Motor neuron (in vitro differentiated cells): ENCODE measurements around the gene TBCC. TPM values are rescaled to one million over a fixed set of nuclear protein-coding genes. Genes with fewer than 3 reads are reported as not detected.

ENCODE experiments used
- ATAC-seq, 8 experiments: fragments of 200-7000 bp; cut with Tn5 transposase; replicated peaks in 6 of 8; 2 replicates each; pipeline ENCODE4 v1.8.0; 2021; ENCODE audit warnings: mild to moderate bottlenecking in 8 of 8, moderate library complexity in 8 of 8
- H3K27ac ChIP-seq, 2 donors: fragments of 250-450 bp; sonication (Bioruptor Pico); 2 replicates each; pipeline ENCODE4 v1.9.0; 2021; ENCODE audit warnings: antibody characterized with exemption in 2 of 2, mild to moderate bottlenecking in 2 of 2, moderate library complexity in 1 of 2
- H3K4me1 ChIP-seq, 2 donors: fragments of 250-450 bp; sonication (Bioruptor Pico); replicated peaks in 1 of 2; 2 replicates each; pipeline ENCODE4 v1.6.1; 2021; ENCODE audit warnings: antibody characterized with exemption in 2 of 2, mild to moderate bottlenecking in 2 of 2, moderate library complexity in 1 of 2
- H3K4me3 ChIP-seq, 5 donors: fragments of 250-450 bp; sonication (Bioruptor Pico); 2 replicates each; pipeline ENCODE4 v1.9.0; 2021; ENCODE audit warnings: antibody characterized with exemption in 5 of 5, mild to moderate bottlenecking in 5 of 5, moderate library complexity in 4 of 5
- WGBS, 10 experiments: fragments of 450-650 bp; shearing (Covaris generic); methylation state at CpG; one replicate each; pipeline ENCODE4 v1.0.0; 2022; 5-methylcytosine and 5-hydroxymethylcytosine counted together
- in situ Hi-C, 9 experiments: fragments of 400-800 bp; cut with MboI; loops; one replicate each; pipeline ENCODE4 v1.15.0; 2021; ENCODE audit warnings: low sequenced_read_pairs in 9 of 9, low pct_unique_long_range_greater_than_20kb in 2 of 9; ENCODE audit not compliant: unreplicated experiment in 9 of 9
- total RNA-seq, 8 experiments: library from RNA; unstranded; fragments of 300-600 nt; gene quantifications; 2 replicates each; pipeline versions ENCODE4 v1.2.3 to v1.2.4, GENCODE V29; 2022

The TBCC gene
- total RNA-seq = 10 to 100 TPM; 24.5 to 47.9 (median 34.5) TPM

- Histone ChIP-seq H3K4me1 (peaks cover 29% of the 10 kb centered on the region in 2 donors), H3K27ac (peak within 1 kb of the TSS; percentile 94 to 95), H3K4me3 (peak within 1 kb of the TSS; percentile 76 to 99 (median 99))
- 0 to 1% (median 0%) methylated on average over 2 to 27 of the region's 57 CpGs; no CpG with 5 or more reads in 5 of the 10 experiments for WGBS, 10 experiments
- peak; percentile 70 to 80 (median 75) for ATAC-seq
- in situ Hi-C loops = no loop called here
Measured at GRCh38 chr6:42745640-42746462, at the start of gene TBCC. Gene TBCC (minus strand): TSS chr6:42746103. CDS start chr6:42746073, 30 bp downstream.

- in situ Hi-C loops = no loop called here
- ATAC-seq = no peak
- Histone ChIP-seq H3K4me3 (no peak overlapping the region), H3K4me1 (peaks cover 2 to 3% of the 10 kb centered on the region in 2 donors), H3K27ac (no peak overlapping the region)
- WGBS, 10 experiments = 29 to 100% (median 89%) methylated on average over 1 of the region's 1 CpG
Measured at GRCh38 chr6:42795651-42796050, 49.7 kb upstream of the TBCC start.

GRCh38 chr6:42791706-42792320 is 45.9 kb upstream of the TBCC start:
- no peak for ATAC-seq
- in situ Hi-C loops = no loop called here
- H3K27ac ChIP-seq = no peak overlapping the region
- H3K4me1 ChIP-seq = peaks cover 17 to 20% of the 10 kb centered on the region in 2 donors
- WGBS, 10 experiments = 71 to 100% (median 86%) methylated on average over 1 to 3 of the region's 3 CpGs; no CpG with 5 or more reads in 2 of the 10 experiments
- no peak overlapping the region for H3K4me3 ChIP-seq

GRCh38 chr6:42790549-42791181 is 44.8 kb upstream of the TBCC start:
- Histone ChIP-seq H3K4me3 (no peak overlapping the region), H3K27ac (no peak overlapping the region), H3K4me1 (peaks cover 28 to 32% of the 10 kb centered on the region in 2 donors)
- WGBS, 10 experiments = 10 to 86% (median 63%) methylated on average over 1 to 5 of the region's 5 CpGs; no CpG with 5 or more reads in 1 of the 10 experiments
- in situ Hi-C loops = no loop called here
- peak in 7 of 8 experiments; percentile 10 to 44 (median 20) for ATAC-seq

GRCh38 chr6:42788671-42789070 is 42.8 kb upstream of the TBCC start:
- no peak overlapping the region for H3K27ac ChIP-seq
- no peak overlapping the region for H3K4me3 ChIP-seq
- no peak for ATAC-seq
- H3K4me1 ChIP-seq = peaks cover 35 to 39% of the 10 kb centered on the region in 2 donors
- in situ Hi-C loops = no loop called here
- WGBS, 10 experiments = 40 to 100% (median 87%) methylated on average over 1 to 4 of the region's 4 CpGs; no CpG with 5 or more reads in 3 of the 10 experiments

GRCh38 chr6:42787063-42787472 is 41.2 kb upstream of the TBCC start:
- Histone ChIP-seq H3K4me1 (peaks cover 35 to 39% of the 10 kb centered on the region in 2 donors), H3K4me3 (no peak overlapping the region), H3K27ac (no peak overlapping the region)
- in situ Hi-C loops = no loop called here
- no peak for ATAC-seq
- 54 to 100% (median 89%) methylated on average over 1 to 2 of the region's 2 CpGs; no CpG with 5 or more reads in 2 of the 10 experiments for WGBS, 10 experiments

GRCh38 chr6:42786525-42786985 is 40.7 kb upstream of the TBCC start:
- Histone ChIP-seq H3K27ac (no peak overlapping the region), H3K4me1 (peaks cover 35 to 39% of the 10 kb centered on the region in 2 donors), H3K4me3 (no peak overlapping the region)
- WGBS, 10 experiments = 58 to 100% (median 86%) methylated on average over 2 to 3 of the region's 3 CpGs; no CpG with 5 or more reads in 1 of the 10 experiments
- no peak for ATAC-seq
- in situ Hi-C loops = no loop called here

GRCh38 chr6:42784717-42785498 is 39.0 kb upstream of the TBCC start:
- Histone ChIP-seq H3K4me1 (peaks cover 26 to 34% of the 10 kb centered on the region in 2 donors), H3K4me3 (peak overlapping the region; percentile 76 to 99 (median 92)), H3K27ac (no peak overlapping the region)
- WGBS, 10 experiments = 26 to 92% (median 66%) methylated on average over 2 to 11 of the region's 12 CpGs
- no peak for ATAC-seq
- in situ Hi-C loops = no loop called here

- in situ Hi-C loops = no loop called here
- Histone ChIP-seq H3K4me3 (peak overlapping the region; percentile 76 to 99 (median 92)), H3K4me1 (peaks cover 22 to 28% of the 10 kb centered on the region in 2 donors), H3K27ac (peak overlapping the region; percentile 99 to 100)
- no peak for ATAC-seq
- WGBS, 10 experiments = 0 to 25% (median 1%) methylated on average over 1 to 10 of the region's 10 CpGs
Measured at GRCh38 chr6:42783876-42784642, 38.2 kb upstream of the TBCC start.

- WGBS, 10 experiments = 0% methylated on average over 4 to 16 of the region's 79 CpGs; no CpG with 5 or more reads in 5 of the 10 experiments
- H3K27ac ChIP-seq = peak overlapping the region; percentile 99 to 100
- H3K4me1 ChIP-seq = peaks cover 22 to 28% of the 10 kb centered on the region in 2 donors
- in situ Hi-C loops = no loop called here
- H3K4me3 ChIP-seq = peak overlapping the region; percentile 76 to 99 (median 92)
- peak; percentile 23 to 60 (median 48) for ATAC-seq
Measured at GRCh38 chr6:42783177-42783875, 37.4 kb upstream of the TBCC start.

- ATAC-seq = peak; percentile 57 to 81 (median 74)
Measured at GRCh38 chr6:42782689-42783176, 36.8 kb upstream of the TBCC start.

More at GRCh38 chr6:42782689-42783176, 36.8 kb upstream of the TBCC start:
- Histone ChIP-seq H3K4me1 (peaks cover 22 to 28% of the 10 kb centered on the region in 2 donors), H3K4me3 (peak overlapping the region; percentile 76 to 99 (median 92)), H3K27ac (peak overlapping the region; percentile 99 to 100)
- in situ Hi-C loops = no loop called here
- WGBS, 10 experiments = no CpG with 5 or more reads among the region's 51 CpGs
